Activated CD8-positive, alpha-beta memory T cell treated with anti-CD3 and anti-CD28 coated beads for 48 hours (primary cell): ENCODE data around the gene PDZK1IP1.

Source experiments
- DNase-seq, 3 experiments: peaks; one replicate each; pipeline ENCODE4 v3.0.0-alpha.2; 2020; ENCODE audit warnings: low read depth in 2 of 3, low spot score in 2 of 3

Gene PDZK1IP1

GRCh38 chr1:47189844-47190508 lies at the start of gene PDZK1IP1:
Gene PDZK1IP1 (minus strand): TSS chr1:47190036. CDS start chr1:47189932, 104 bp downstream.
- DNase-seq: no peak

- no peak for DNase-seq
Observed at GRCh38 chr1:47238935-47239592, 49.2 kb upstream of the PDZK1IP1 start.

- no peak for DNase-seq
Observed at GRCh38 chr1:47235806-47236205, 46.0 kb upstream of the PDZK1IP1 start.

GRCh38 chr1:47235241-47235681 lies 45.4 kb upstream of the PDZK1IP1 start:
- DNase-seq: no peak

GRCh38 chr1:47233186-47233585 lies 43.4 kb upstream of the PDZK1IP1 start:
- no peak for DNase-seq

- no peak for DNase-seq
Observed at GRCh38 chr1:47232187-47232874, 42.5 kb upstream of the PDZK1IP1 start, which contains the start of gene TAL1. Gene TAL1 (minus strand): TSS chr1:47232225. CDS start chr1:47225888, 6,337 bp downstream.

GRCh38 chr1:47231301-47232186 lies 41.7 kb upstream of the PDZK1IP1 start:
- no peak for DNase-seq

- DNase-seq: no peak
Observed at GRCh38 chr1:47230692-47231300, 41.0 kb upstream of the PDZK1IP1 start.

GRCh38 chr1:47229886-47230691 lies 40.3 kb upstream of the PDZK1IP1 start:
- DNase-seq: no peak

- DNase-seq: no peak
Observed at GRCh38 chr1:47229031-47229885, 39.4 kb upstream of the PDZK1IP1 start.

- DNase-seq: no peak
Observed at GRCh38 chr1:47228644-47229030, 38.8 kb upstream of the PDZK1IP1 start.

GRCh38 chr1:47227341-47228232 lies 37.8 kb upstream of the PDZK1IP1 start:
- DNase-seq: no peak

GRCh38 chr1:47226839-47227215 lies 37.0 kb upstream of the PDZK1IP1 start:
- no peak for DNase-seq

- no peak for DNase-seq
Observed at GRCh38 chr1:47226121-47226838, 36.4 kb upstream of the PDZK1IP1 start.

- DNase-seq: no peak
Observed at GRCh38 chr1:47225430-47226100, 35.7 kb upstream of the PDZK1IP1 start.

GRCh38 chr1:47224676-47225399 lies 35.0 kb upstream of the PDZK1IP1 start:
- no peak for DNase-seq
